ACC112 (cell line): Measurements from ENCODE around the gene AAR2.

Experiments used
- H2AFZ ChIP-seq: fragments of 200-600 bp; sonication (generic); one replicate; pipeline ENCODE4 v1.6.0; 2017; ENCODE audit warnings: antibody characterized with exemption, low read length; ENCODE audit not compliant: unreplicated experiment
- H3K27ac ChIP-seq: fragments of 200-600 bp; sonication (generic); 2 replicates; pipeline ENCODE4 v1.5.1; 2014; ENCODE audit warnings: low read depth, mild to moderate bottlenecking, antibody characterized with exemption, low read length, moderate library complexity
- H3K27me3 ChIP-seq: fragments of 200-600 bp; sonication (generic); 2 replicates; pipeline ENCODE4 v1.6.1; 2014; ENCODE audit warnings: mild to moderate bottlenecking, antibody characterized with exemption, low read length, moderate library complexity, mixed read lengths; ENCODE audit not compliant: insufficient read depth
- H3K36me3 ChIP-seq: fragments of 200-600 bp; sonication (generic); 2 replicates; pipeline ENCODE4 v1.6.1; 2016; ENCODE audit warnings: mild to moderate bottlenecking, antibody characterized with exemption, low read length, moderate library complexity, mixed read lengths; ENCODE audit not compliant: insufficient read depth
- H3K4me1 ChIP-seq: fragments of 200-600 bp; sonication (generic); one replicate; pipeline ENCODE4 v1.6.1; 2016; ENCODE audit warnings: low read length, mixed read lengths; ENCODE audit not compliant: insufficient read depth, unreplicated experiment, control insufficient read depth
- H3K4me3 ChIP-seq: fragments of 200-600 bp; sonication (generic); 2 replicates; pipeline ENCODE4 v1.5.1; 2014; ENCODE audit warnings: mild to moderate bottlenecking, low read depth, low read length
- H3K79me2 ChIP-seq: fragments of 200-600 bp; sonication (generic); one replicate; pipeline ENCODE4 v1.6.0; 2016; ENCODE audit warnings: low read length; ENCODE audit not compliant: control insufficient read depth, unreplicated experiment, insufficient read depth

Gene AAR2

DNA sequence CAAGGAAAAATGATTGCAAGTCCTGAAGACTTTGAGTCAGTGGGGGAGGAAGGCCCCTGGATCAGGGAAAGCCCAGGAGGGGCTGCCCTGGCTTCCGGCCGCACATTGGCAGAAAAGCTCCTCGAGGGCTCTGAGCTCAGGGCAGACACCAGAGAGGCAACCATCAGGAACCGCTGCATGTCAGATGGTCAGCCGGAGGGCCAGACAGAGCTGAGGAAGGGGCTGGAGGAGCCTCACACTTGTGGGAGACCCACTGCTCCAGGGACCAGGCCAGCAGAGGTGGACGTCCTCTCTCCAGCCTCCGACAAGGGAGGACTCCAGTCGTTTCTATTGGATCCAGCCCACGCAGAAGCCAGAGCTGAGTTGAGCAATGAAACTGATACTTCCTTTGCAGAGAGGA, 30.2 kb upstream of the AAR2 start:
- no peaks in the 10 kb centered on the region for H3K79me2 ChIP-seq
- H3K27me3 ChIP-seq = no peaks in the 10 kb centered on the region
- no peaks in the 10 kb centered on the region for H3K36me3 ChIP-seq
- H3K4me3 ChIP-seq = no peak overlapping the region
- H3K4me1 ChIP-seq = no peaks in the 10 kb centered on the region
- no peak overlapping the region for H2AFZ ChIP-seq
- H3K27ac ChIP-seq = no peak overlapping the region

DNA sequence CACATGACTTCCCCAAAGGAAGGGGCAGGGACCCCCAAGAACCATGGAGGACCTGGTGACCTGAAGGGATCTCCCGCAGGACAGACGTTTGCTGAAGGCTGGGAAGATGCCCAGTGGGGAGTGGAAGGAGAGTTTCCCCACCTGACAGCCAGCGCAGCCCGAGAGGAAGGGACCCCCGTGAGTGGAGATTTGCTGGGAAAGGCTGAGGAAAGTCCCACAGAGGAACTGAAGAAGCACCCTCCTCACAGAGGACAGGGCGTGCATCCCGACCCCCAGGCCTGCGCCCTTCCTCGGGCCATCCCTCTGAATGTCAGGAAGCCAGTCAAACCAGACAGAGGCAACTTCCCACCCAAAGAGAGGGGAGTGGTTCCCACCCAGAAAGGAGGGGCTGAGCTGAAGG, 29.6 kb upstream of the AAR2 start:
- Histone ChIP-seq H2AFZ (no peak overlapping the region), H3K36me3 (no peaks in the 10 kb centered on the region)

GRCh38 chr20:36207602-36208001, 28.7 kb upstream of the AAR2 start:
- H3K79me2 ChIP-seq = no peaks in the 10 kb centered on the region
- H3K36me3 ChIP-seq = no peaks in the 10 kb centered on the region
- H3K27me3 ChIP-seq = no peaks in the 10 kb centered on the region
- no peak overlapping the region for H3K4me3 ChIP-seq
- no peaks in the 10 kb centered on the region for H3K4me1 ChIP-seq
- no peak overlapping the region for H2AFZ ChIP-seq
- no peak overlapping the region for H3K27ac ChIP-seq

More for the DNA sequence above, 29.6 kb upstream of the AAR2 start:
- Histone ChIP-seq H3K79me2 (no peaks in the 10 kb centered on the region), H3K4me1 (no peaks in the 10 kb centered on the region), H3K27me3 (no peaks in the 10 kb centered on the region), H3K4me3 (no peak overlapping the region), H3K27ac (no peak overlapping the region)

DNA sequence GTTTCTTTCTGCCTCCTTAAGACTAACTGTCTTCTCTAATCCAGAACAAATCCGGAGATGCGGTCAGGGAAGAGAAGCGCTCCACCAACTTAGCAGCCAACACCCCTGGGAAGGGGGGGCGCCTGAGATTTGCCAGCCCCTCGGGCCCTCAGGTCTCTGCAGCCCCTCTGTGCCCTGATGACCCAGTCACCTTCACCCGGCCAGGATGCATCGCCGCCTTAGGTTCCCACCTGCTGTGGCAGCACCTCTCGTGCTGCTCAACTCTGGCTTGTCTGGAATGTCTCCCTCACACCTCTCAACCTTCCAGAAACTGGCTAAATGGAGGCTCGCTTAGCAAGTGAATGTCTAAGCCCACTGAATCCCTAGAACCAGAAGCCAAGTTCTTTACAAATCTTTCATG, 28.0 kb upstream of the AAR2 start:
- Histone ChIP-seq H3K4me1 (no peaks in the 10 kb centered on the region), H3K4me3 (no peak overlapping the region), H3K79me2 (no peaks in the 10 kb centered on the region), H3K27me3 (no peaks in the 10 kb centered on the region), H3K36me3 (no peaks in the 10 kb centered on the region), H3K27ac (no peak overlapping the region), H2AFZ (no peak overlapping the region)

DNA sequence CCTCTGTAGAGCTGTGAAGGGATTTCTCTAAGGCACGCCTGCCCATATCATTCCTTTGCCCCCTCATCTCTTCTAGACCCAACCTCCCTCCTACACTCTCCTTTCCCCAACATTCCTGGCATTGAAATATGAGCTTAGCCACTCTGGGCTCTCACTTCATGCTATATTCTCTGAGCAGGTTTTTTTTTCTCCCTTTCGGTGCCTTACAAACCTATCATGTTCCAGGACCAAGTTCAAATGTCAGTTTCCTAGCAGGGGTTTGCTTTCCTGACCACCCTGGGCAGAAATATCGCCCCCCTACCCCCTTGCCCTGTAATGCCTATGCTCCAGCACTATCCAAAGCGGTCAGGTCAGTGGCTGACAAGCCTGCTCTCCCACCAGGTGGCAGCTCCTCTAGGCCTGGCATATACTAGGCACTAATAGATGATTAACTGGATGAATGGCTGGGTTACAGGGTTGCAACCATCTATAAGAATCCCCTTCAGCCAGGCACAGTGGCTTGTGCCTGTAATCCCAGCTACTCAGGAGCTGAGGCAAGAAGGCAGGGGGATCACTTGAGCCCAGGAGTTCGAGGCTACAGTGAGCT, 25.7 kb upstream of the AAR2 start:
- Histone ChIP-seq H3K4me3 (no peak overlapping the region), H3K36me3 (no peaks in the 10 kb centered on the region), H3K79me2 (no peaks in the 10 kb centered on the region), H3K27me3 (no peaks in the 10 kb centered on the region), H2AFZ (no peak overlapping the region), H3K27ac (no peak overlapping the region), H3K4me1 (no peaks in the 10 kb centered on the region)

- no peak overlapping the region for H3K4me3 ChIP-seq
- H3K79me2 ChIP-seq = no peaks in the 10 kb centered on the region
- no peaks in the 10 kb centered on the region for H3K27me3 ChIP-seq
- no peak overlapping the region for H3K27ac ChIP-seq
- no peak overlapping the region for H2AFZ ChIP-seq
- no peaks in the 10 kb centered on the region for H3K36me3 ChIP-seq
- no peaks in the 10 kb centered on the region for H3K4me1 ChIP-seq
Observed at GRCh38 chr20:36213362-36213761, 22.9 kb upstream of the AAR2 start.

DNA sequence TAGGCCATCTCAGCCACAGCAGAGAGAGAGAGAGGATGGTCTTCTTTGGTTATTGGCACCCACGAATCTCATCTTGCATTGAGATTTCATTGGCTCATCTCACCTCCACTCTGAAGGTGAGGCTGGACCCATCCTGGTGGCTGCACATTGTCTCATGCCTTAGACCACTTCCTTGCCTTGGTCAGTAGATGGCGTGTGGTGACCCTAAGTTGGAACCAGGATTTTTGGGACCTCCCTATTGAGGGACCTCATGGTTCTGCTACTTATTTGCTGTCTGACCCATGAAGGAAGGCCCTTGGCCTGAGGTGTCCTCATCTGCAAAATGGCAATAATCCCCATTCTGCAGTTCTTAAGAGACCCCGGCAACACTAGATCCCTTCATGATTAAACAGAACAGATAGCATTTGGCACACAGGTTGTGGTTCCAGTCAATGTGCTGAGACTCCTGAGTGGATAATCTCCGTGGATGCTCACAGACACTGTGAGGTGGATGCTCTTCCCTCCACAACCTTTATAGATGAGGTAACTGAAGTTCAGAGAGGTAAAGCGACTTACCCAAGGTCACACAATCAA, 21.5 kb upstream of the AAR2 start:
- Histone ChIP-seq H3K27ac (no peak overlapping the region), H3K4me1 (no peaks in the 10 kb centered on the region), H3K27me3 (no peaks in the 10 kb centered on the region), H3K79me2 (no peaks in the 10 kb centered on the region), H3K36me3 (no peaks in the 10 kb centered on the region), H3K4me3 (no peak overlapping the region), H2AFZ (no peak overlapping the region)

DNA sequence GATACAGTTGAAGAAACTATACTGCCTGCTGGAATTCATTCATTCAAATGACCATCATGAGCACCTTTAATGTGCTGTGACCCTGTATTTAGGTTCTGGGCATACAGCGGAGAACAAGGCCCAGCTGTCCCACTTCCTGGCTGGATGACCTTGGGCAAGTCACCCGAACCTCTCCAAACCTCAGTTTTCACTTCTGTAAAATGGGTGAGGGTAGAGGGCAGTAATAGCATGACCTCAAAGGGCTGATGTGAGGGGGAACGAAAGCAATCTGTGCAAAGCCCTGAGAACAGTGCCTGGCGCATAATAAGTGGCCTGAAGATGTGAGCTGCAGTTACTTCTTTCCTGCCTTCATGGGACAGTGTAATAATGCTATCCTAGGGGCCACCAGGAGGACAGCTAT, 20.5 kb upstream of the AAR2 start:
- Histone ChIP-seq H2AFZ (no peak overlapping the region), H3K4me1 (no peaks in the 10 kb centered on the region), H3K27me3 (no peaks in the 10 kb centered on the region), H3K79me2 (no peaks in the 10 kb centered on the region), H3K27ac (no peak overlapping the region), H3K4me3 (no peak overlapping the region), H3K36me3 (no peaks in the 10 kb centered on the region)

GRCh38 chr20:36216314-36217025, 19.8 kb upstream of the AAR2 start:
- Histone ChIP-seq H3K79me2 (no peaks in the 10 kb centered on the region), H3K36me3 (no peaks in the 10 kb centered on the region), H3K4me3 (no peak overlapping the region), H3K4me1 (no peaks in the 10 kb centered on the region), H3K27me3 (no peaks in the 10 kb centered on the region), H2AFZ (no peak overlapping the region), H3K27ac (no peak overlapping the region)

- Histone ChIP-seq H3K79me2 (no peaks in the 10 kb centered on the region), H2AFZ (no peak overlapping the region)
Observed at GRCh38 chr20:36217226-36217625, 19.1 kb upstream of the AAR2 start.

More at GRCh38 chr20:36217226-36217625, 19.1 kb upstream of the AAR2 start:
- no peaks in the 10 kb centered on the region for H3K36me3 ChIP-seq
- no peaks in the 10 kb centered on the region for H3K4me1 ChIP-seq
- H3K4me3 ChIP-seq = no peak overlapping the region
- H3K27ac ChIP-seq = no peak overlapping the region
- no peaks in the 10 kb centered on the region for H3K27me3 ChIP-seq
